GM12878 (cell line): ENCODE measurements around the gene SNAP29. TPM values are rescaled to one million over a fixed set of nuclear protein-coding genes. Genes with fewer than 3 reads are reported as not detected.

Experiments
- ATAC-seq: fragments of 200-7000 bp; cut with Tn5 transposase; 3 replicates; pipeline ENCODE4 v1.9.1; 2020; ENCODE audit warnings: mild to moderate bottlenecking, moderate library complexity
- BruUV-seq: library from RNA; stranded (reverse); fragments of 400-500 nt; replicated peaks from 2 replicates; lab custom pipeline; 2021; lab: Mats Ljungman, UMichigan
- CTCF ChIA-PET: fragments of 300-600 bp; sonication (Branson Sonifier 250); formaldehyde crosslinking; extraction: SDS; loops from one replicate; lab custom pipeline; 2021; ENCODE audit warnings: inconsistent platforms; lab: Yijun Ruan, JAX
- POLR2A ChIA-PET: fragments of 350-600 bp; formaldehyde crosslinking; extraction: SDS; loops from one replicate; lab custom pipeline; 2021; ENCODE audit warnings: inconsistent platforms; lab: Charles Lee
- RAD21 ChIA-PET: fragments of 300-600 bp; sonication (Branson Sonifier 250); formaldehyde crosslinking; loops from one replicate; lab custom pipeline; 2023; ENCODE audit warnings: antibody characterized with exemption; ENCODE audit not compliant: unreplicated experiment; lab: Charles Lee
- SMC1A ChIA-PET: fragments of 300-600 bp; sonication (Branson Sonifier 250); formaldehyde crosslinking; loops from one replicate; lab custom pipeline; 2023; ENCODE audit not compliant: unreplicated experiment, uncharacterized antibody; lab: Charles Lee
- DNase-seq: peaks from one replicate; pipeline ENCODE4 v3.0.0-alpha.2; 2011; ENCODE audit warnings: low read depth, low spot score
- FAIRE-seq: peaks from 3 replicates; lab custom pipeline; 2011; peaks lifted over from hg19 to GRCh38; lab: Jason Lieb, UNC
- H2AFZ ChIP-seq: 2 replicates; pipeline ENCODE4 v1.6.0; 2011; ENCODE audit warnings: low read depth, low read length, control low read depth; ENCODE audit not compliant: control insufficient read depth
- H3K27ac ChIP-seq: 2 replicates; pipeline ENCODE4 v1.5.1; 2011; ENCODE audit warnings: control low read depth; ENCODE audit not compliant: control insufficient read depth, insufficient read depth
- H3K27me3 ChIP-seq, 2 experiments: replicated peaks in 1 of 2; 2 replicates each; pipeline versions ENCODE4 v1.6.0 to v1.6.1; 2011; ENCODE audit warnings: low read length in 1 of 2; ENCODE audit not compliant: control insufficient read depth in 2 of 2, insufficient read depth in 2 of 2
- H3K36me3 ChIP-seq, 2 experiments: 2 replicates each; pipeline ENCODE4 v1.5.1; 2011; ENCODE audit warnings: low read length in 1 of 2; ENCODE audit not compliant: control insufficient read depth in 2 of 2, insufficient read depth in 2 of 2
- H3K4me1 ChIP-seq: 2 replicates; pipeline ENCODE4 v1.6.1; 2011; ENCODE audit warnings: mild to moderate bottlenecking, low read length, moderate library complexity, mixed read lengths; ENCODE audit not compliant: control insufficient read depth, insufficient read depth
- H3K4me2 ChIP-seq: 2 replicates; pipeline ENCODE4 v1.6.0; 2011; ENCODE audit warnings: control low read depth; ENCODE audit not compliant: control insufficient read depth, insufficient read depth
- H3K4me3 ChIP-seq: fragments of 200-600 bp; sonication (generic); 2 replicates; pipeline ENCODE4 v1.5.1; 2016
- H3K79me2 ChIP-seq: 2 replicates; pipeline ENCODE4 v1.6.0; 2011; ENCODE audit warnings: low read length; ENCODE audit not compliant: control insufficient read depth, insufficient read depth
- H3K9ac ChIP-seq: 2 replicates; pipeline ENCODE4 v1.8.0; 2011; ENCODE audit warnings: low read length, control low read depth, mixed read lengths; ENCODE audit not compliant: control insufficient read depth, insufficient read depth
- H3K9me3 ChIP-seq: replicated peaks from 3 replicates; pipeline ENCODE4 v1.5.1; 2011; ENCODE audit warnings: mild to moderate bottlenecking, low read length; ENCODE audit not compliant: control insufficient read depth, insufficient read depth
- H4K20me1 ChIP-seq: 2 replicates; pipeline ENCODE4 v1.6.0; 2011; ENCODE audit not compliant: control insufficient read depth, insufficient read depth
- IRF4 ChIP-seq: IDR thresholded peaks from 2 replicates; pipeline ENCODE4 v1.6.1; 2011; ENCODE audit warnings: low read depth, low read length
- MTA3 ChIP-seq: IDR thresholded peaks from 2 replicates; pipeline ENCODE4 v1.6.1; 2012; ENCODE audit warnings: low read length, inconsistent platforms, borderline replicate concordance
- WGBS: methylation state at CpG from one replicate; pipeline ENCODE4 v1.1.6; 2016; ENCODE audit warnings: low lambda C conversion rate; ENCODE audit not compliant: insufficient replicate concordance, insufficient coverage; ENCODE audit errors: missing lambda C conversion rate; 5-methylcytosine and 5-hydroxymethylcytosine counted together
- in situ Hi-C: fragments of 300-500 bp; cut with MboI; formaldehyde crosslinking; loops from 9 replicates; pipeline ENCODE4 v1.14.3; 2018; ENCODE audit warnings: mixed read lengths
- intact Hi-C: fragments of 100-400 bp; cut with micrococcal nuclease; formaldehyde crosslinking; loops from one replicate; pipeline ENCODE4 v1.14.2; 2022; ENCODE audit not compliant: unreplicated experiment
- polyA plus RNA-seq, 11 experiments: library from polyadenylated mRNA; depleted of rRNA in 4 of 11; unstranded in 6 of 11; stranded (reverse) in 5 of 11; fragments of >200 nt; fragmentation: Nextera tagmentation in 4 of 11; fragmentation: Illumina TruSeq in 1 of 11; extraction: Ambion mirVana in 4 of 11; extraction: Trizol in 1 of 11; gene quantifications; 1 replicate in 1 of 11; 2 replicates in 10 of 11; pipeline versions ENCODE4 v1.2.1 to v1.2.3, GENCODE V29; 2011 to 2016; ENCODE audit warnings: inconsistent platforms in 2 of 11, missing spikeins in 2 of 11, low read depth in 1 of 11
- total RNA-seq, 4 experiments: library from RNA; depleted of rRNA in 3 of 4; stranded (reverse); fragments of >200 nt in 3 of 4; fragmentation: Illumina TruSeq in 1 of 4; extraction: Trizol in 1 of 4; gene quantifications; 2 replicates each; pipeline versions ENCODE4 v1.2.1 to v1.2.3, GENCODE V29; 2013 to 2021
- TF ChIP-seq, protein P1 (sequence below): fragments of 450-650 bp; IDR thresholded peaks from 2 replicates; pipeline ENCODE4 v1.6.1; 2016; ENCODE audit warnings: mild to moderate bottlenecking

The SNAP29 gene
- total and polyA plus RNA-seq, 10 of the 15 experiments (the other 5 are each of a cell fraction or from before 2014, with no cell fraction given), result 4.7 to 45.7 (median 27.9) TPM

DNA sequence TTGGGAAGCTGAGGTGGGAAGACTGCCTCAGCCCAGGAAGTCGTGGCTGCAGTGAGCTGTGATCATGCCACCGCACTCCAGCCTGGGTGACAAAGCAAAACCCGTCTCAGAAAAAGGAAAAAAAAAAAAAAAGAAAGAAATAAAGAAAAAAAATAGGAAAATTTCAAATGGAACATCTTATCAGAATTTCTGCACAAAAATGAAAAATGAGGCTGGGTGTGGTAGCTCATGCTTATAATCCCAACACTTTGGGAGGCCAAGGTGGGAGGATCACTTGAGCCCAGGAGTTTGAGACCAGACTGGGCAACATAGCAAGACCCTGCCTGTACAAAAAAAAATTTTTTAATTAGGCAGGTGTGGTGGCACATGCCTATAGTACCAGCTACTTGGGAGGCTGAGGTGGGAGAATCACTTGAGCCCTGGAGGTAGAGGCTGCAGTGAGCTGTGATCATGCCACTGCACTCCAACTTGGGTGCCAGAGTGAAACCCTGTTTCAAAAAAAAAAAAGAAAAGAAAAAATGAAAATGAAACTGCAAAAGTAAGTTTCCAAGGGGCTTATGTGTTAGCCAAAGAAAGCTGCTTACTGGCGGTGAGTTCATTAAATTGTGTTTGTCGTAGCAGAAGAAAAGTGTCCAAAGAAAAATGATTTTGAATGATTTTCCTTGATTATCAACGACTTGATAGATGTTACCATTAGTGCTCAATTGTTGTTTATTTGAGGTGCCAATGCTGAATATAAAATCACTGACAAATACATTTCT is 50.9 kb downstream of the SNAP29 start:
- 40% methylated on average over 5 of the region's 6 CpGs for WGBS
- in situ Hi-C loops, result loop anchor here (10.0 kb wide), 1 partner anchor 45 kb away; no protein-coding TSS in a partner anchor
- H3K27me3 ChIP-seq, result no peaks in the 10 kb centered on the region
- H3K9ac ChIP-seq, result no peak overlapping the region
- SMC1A ChIA-PET, result no interaction called here
- ATAC-seq (no peak), DNase-seq (no peak)
- TF ChIP-seq MTA3, result no peak
- TF ChIP-seq, protein P1, sequence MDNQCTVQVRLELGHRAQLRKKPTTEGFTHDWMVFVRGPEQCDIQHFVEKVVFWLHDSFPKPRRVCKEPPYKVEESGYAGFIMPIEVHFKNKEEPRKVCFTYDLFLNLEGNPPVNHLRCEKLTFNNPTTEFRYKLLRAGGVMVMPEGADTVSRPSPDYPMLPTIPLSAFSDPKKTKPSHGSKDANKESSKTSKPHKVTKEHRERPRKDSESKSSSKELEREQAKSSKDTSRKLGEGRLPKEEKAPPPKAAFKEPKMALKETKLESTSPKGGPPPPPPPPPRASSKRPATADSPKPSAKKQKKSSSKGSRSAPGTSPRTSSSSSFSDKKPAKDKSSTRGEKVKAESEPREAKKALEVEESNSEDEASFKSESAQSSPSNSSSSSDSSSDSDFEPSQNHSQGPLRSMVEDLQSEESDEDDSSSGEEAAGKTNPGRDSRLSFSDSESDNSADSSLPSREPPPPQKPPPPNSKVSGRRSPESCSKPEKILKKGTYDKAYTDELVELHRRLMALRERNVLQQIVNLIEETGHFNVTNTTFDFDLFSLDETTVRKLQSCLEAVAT, result peak; percentile 67; the same call in 1 of the 2 replicates
- TF ChIP-seq, all 136 proteins: peak for 1
- no peak overlapping the region for H3K4me3 ChIP-seq
- H3K4me2 ChIP-seq, result 0 out of 2 replicates have a peak overlapping the region, but pooled peaks have one; percentile 7
- no peaks in the 10 kb centered on the region for H3K9me3 ChIP-seq
- peak overlapping the region; percentile 37 for H2AFZ ChIP-seq
- H3K79me2 ChIP-seq, result no peaks in the 10 kb centered on the region
- CTCF ChIA-PET, result interaction anchor here (0.6 kb wide), 1 partner anchor 10 kb away, joined by 4 read pairs; no protein-coding TSS in a partner anchor
- RAD21 ChIA-PET, result no interaction called here
- BruUV-seq, result no TSS peak
- intact Hi-C loops, result no loop called here
- H3K36me3 ChIP-seq, result no peaks in the 10 kb centered on the region
- no peak for FAIRE-seq
- H3K4me1 ChIP-seq, result peaks cover 5% of the 10 kb centered on the region
- no peak overlapping the region for H3K27ac ChIP-seq
- no peaks in the 10 kb centered on the region for H4K20me1 ChIP-seq
- POLR2A ChIA-PET, result interaction anchor here (0.5 kb wide), 1 partner anchor 37 kb away, joined by 3 read pairs; no protein-coding TSS in a partner anchor

DNA sequence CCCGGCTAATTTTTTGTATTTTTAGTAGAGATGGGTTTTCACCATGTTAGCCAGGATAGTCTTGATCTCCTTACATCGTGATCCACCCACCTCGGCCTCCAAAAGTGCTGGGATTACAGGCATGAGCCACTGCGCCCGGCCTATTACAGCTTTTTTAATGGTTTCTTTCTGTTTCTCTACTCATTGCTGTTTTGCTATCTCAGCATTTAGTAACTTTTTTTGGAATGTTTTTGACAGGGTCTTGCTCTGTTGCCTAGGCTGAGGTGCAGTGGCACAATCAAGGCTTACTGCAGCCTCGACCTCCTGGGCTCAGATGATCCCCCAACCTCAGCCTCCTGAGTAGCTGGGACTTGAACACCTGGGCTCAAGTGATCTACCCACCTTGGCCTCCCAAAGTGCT is 53.7 kb downstream of the SNAP29 start:
- ATAC-seq (no peak), DNase-seq (no peak)
- no peaks in the 10 kb centered on the region for H3K27me3 ChIP-seq
- no peaks in the 10 kb centered on the region for H3K36me3 ChIP-seq
- peaks cover 5% of the 10 kb centered on the region for H3K4me1 ChIP-seq
- RAD21 ChIA-PET, result no interaction called here
- peaks cover 6% of the 10 kb centered on the region for H3K79me2 ChIP-seq
- H3K27ac ChIP-seq, result no peak overlapping the region
- H2AFZ ChIP-seq, result no peak overlapping the region
- H3K9ac ChIP-seq, result no peak overlapping the region
- 70% methylated on average over 6 of the region's 6 CpGs for WGBS
- SMC1A ChIA-PET, result no interaction called here
- CTCF ChIA-PET, result no interaction called here
- no peaks in the 10 kb centered on the region for H4K20me1 ChIP-seq
- no peak overlapping the region for H3K4me2 ChIP-seq
- in situ Hi-C loops, result loop anchor here (10.0 kb wide), 1 partner anchor 48 kb away; no protein-coding TSS in a partner anchor
- BruUV-seq, result no TSS peak
- TF ChIP-seq IRF4, result no peak
- TF ChIP-seq, all 136 proteins: peak for 0
- no peak overlapping the region for H3K4me3 ChIP-seq
- no peak for FAIRE-seq
- POLR2A ChIA-PET, result no interaction called here
- intact Hi-C loops, result no loop called here
- H3K9me3 ChIP-seq, result no peaks in the 10 kb centered on the region
